HCT116 (cell line): Measurements from ENCODE around the gene AFAP1L2. TPM values are rescaled to one million over a fixed set of nuclear protein-coding genes. Genes with fewer than 3 reads are reported as not detected.

Source experiments
- ATAC-seq: fragments of 200-7000 bp; cut with Tn5 transposase; 2 replicates; pipeline ENCODE4 v1.9.1; 2020; ENCODE audit warnings: mild to moderate bottlenecking, moderate library complexity
- BruUV-seq: library from RNA; stranded (reverse); fragments of 400-500 nt; replicated peaks from 2 replicates; lab custom pipeline; 2021; lab: Mats Ljungman, UMichigan
- CTCF ChIA-PET: fragments of 300-600 bp; sonication (Branson Sonifier 250); formaldehyde crosslinking; loops from one replicate; lab custom pipeline; 2021; ENCODE audit warnings: antibody characterized with exemption; lab: Charles Lee
- POLR2A ChIA-PET: fragments of 300-600, 350-600 bp; sonication (Branson Sonifier 250); formaldehyde crosslinking; loops from one replicate; lab custom pipeline; 2021; ENCODE audit warnings: antibody characterized with exemption; lab: Charles Lee
- RAD21 ChIA-PET, 2 experiments: fragments of 300-600 bp; sonication (Branson Sonifier 250); formaldehyde crosslinking; loops; one replicate each; lab custom pipeline; 2023; ENCODE audit warnings: low total read pairs in 2 of 2; ENCODE audit not compliant: uncharacterized antibody in 2 of 2, unreplicated experiment in 2 of 2, low non-redundant PET in 1 of 2; lab: Charles Lee
- DNase-seq: peaks from one replicate; pipeline ENCODE4 v3.0.0-alpha.2; 2010; ENCODE audit warnings: low read depth, low spot score
- H2AFZ ChIP-seq: fragments of 200-600 bp; shearing (Covaris generic), sonication (generic); 2 replicates; pipeline ENCODE4 v1.6.1; 2017; ENCODE audit warnings: low read depth, mixed run types, mixed read lengths, antibody characterized with exemption, low read length; ENCODE audit not compliant: poor library complexity, severe bottlenecking
- H3K27ac ChIP-seq: 2 replicates; pipeline ENCODE4 v1.5.1; 2012; ENCODE audit warnings: low read depth, low read length
- H3K27me3 ChIP-seq: fragments of 200-600 bp; sonication (generic); 2 replicates; pipeline ENCODE4 v1.6.1; 2016; ENCODE audit warnings: mixed run types, low read length, mixed read lengths; ENCODE audit not compliant: insufficient read depth
- H3K36me3 ChIP-seq, 2 experiments: fragments of 200-500 bp in 1 of 2; fragments of 200-600 bp in 1 of 2; sonication (Bioruptor generic) in 1 of 2; sonication (generic) in 1 of 2; 2 replicates each; pipeline versions ENCODE4 v1.5.1 to v1.6.1; 2014 to 2016; ENCODE audit warnings: low read length in 2 of 2, inconsistent platforms in 1 of 2, mixed read lengths in 1 of 2, mixed run types in 1 of 2; ENCODE audit not compliant: insufficient read depth in 2 of 2, control insufficient read depth in 1 of 2
- H3K4me1 ChIP-seq, 2 experiments: fragments of 200-600 bp in 1 of 2; sonication (generic) in 1 of 2; 2 replicates each; pipeline versions ENCODE4 v1.5.1 to v1.6.1; 2012 to 2017; ENCODE audit warnings: low read length in 2 of 2, inconsistent platforms in 1 of 2, mild to moderate bottlenecking in 1 of 2, mixed read lengths in 1 of 2, mixed run types in 1 of 2, moderate library complexity in 1 of 2; ENCODE audit not compliant: insufficient read depth in 2 of 2, control insufficient read depth in 1 of 2
- H3K4me2 ChIP-seq: fragments of 200-600 bp; sonication (generic); 2 replicates; pipeline ENCODE4 v1.6.1; 2017; ENCODE audit warnings: mixed run types, low read length, mixed read lengths
- H3K4me3 ChIP-seq, 2 experiments: fragments of 200-600 bp in 1 of 2; sonication (generic) in 1 of 2; replicated peaks in 1 of 2; 2 replicates each; pipeline ENCODE4 v1.5.1; 2011 to 2016; ENCODE audit warnings: low read length in 2 of 2, control low read depth in 1 of 2, low read depth in 1 of 2, mild to moderate bottlenecking in 1 of 2, mixed read lengths in 1 of 2, mixed run types in 1 of 2
- H3K79me2 ChIP-seq: fragments of 200-600 bp; sonication (generic); 2 replicates; pipeline ENCODE4 v1.6.1; 2017; ENCODE audit warnings: mild to moderate bottlenecking, mixed run types, low read length, moderate library complexity, mixed read lengths; ENCODE audit not compliant: insufficient read depth
- H3K9ac ChIP-seq: fragments of 200-600 bp; sonication (generic); 2 replicates; pipeline ENCODE4 v1.6.1; 2016; ENCODE audit warnings: low read length, mixed read lengths
- H3K9me2 ChIP-seq: fragments of 200-600 bp; sonication (generic), shearing (Covaris generic); 2 replicates; pipeline ENCODE4 v1.6.1; 2017; ENCODE audit warnings: mixed run types, mild to moderate bottlenecking, moderate library complexity; ENCODE audit not compliant: insufficient read depth
- H3K9me3 ChIP-seq, 2 experiments: fragments of 200-500 bp in 1 of 2; fragments of 200-600 bp in 1 of 2; sonication (Bioruptor generic) in 1 of 2; sonication (generic) in 1 of 2; 2 replicates each; pipeline ENCODE4 v1.6.1; 2014 to 2017; ENCODE audit warnings: low read length in 2 of 2, mixed read lengths in 2 of 2, inconsistent platforms in 1 of 2, low read depth in 1 of 2, mild to moderate bottlenecking in 1 of 2, mixed run types in 1 of 2, moderate library complexity in 1 of 2; ENCODE audit not compliant: control insufficient read depth in 1 of 2, insufficient read depth in 1 of 2
- H4K20me1 ChIP-seq: fragments of 200-600 bp; sonication (generic), shearing (Covaris generic); 2 replicates; pipeline ENCODE4 v1.6.1; 2017; ENCODE audit warnings: mixed run types, mild to moderate bottlenecking, moderate library complexity; ENCODE audit not compliant: insufficient read depth
- CBX3 ChIP-seq: IDR thresholded peaks from 2 replicates; pipeline ENCODE4 v1.6.1; 2012; ENCODE audit warnings: low read depth
- CEBPB ChIP-seq: IDR thresholded peaks from 2 replicates; pipeline ENCODE4 v1.6.1; 2012; ENCODE audit warnings: low read depth
- EZH2 ChIP-seq: fragments of 200-600 bp; sonication (generic); IDR thresholded peaks from 2 replicates; pipeline ENCODE4 v1.6.1; 2017; ENCODE audit warnings: antibody characterized with exemption, mixed run types
- POLR2A ChIP-seq: IDR thresholded peaks from 2 replicates; pipeline ENCODE4 v1.7.0; 2011; ENCODE audit warnings: borderline replicate concordance; ENCODE audit not compliant: insufficient read depth, insufficient read length; ENCODE audit errors: extremely low read depth
- POLR2AphosphoS5 ChIP-seq: IDR thresholded peaks from 2 replicates; pipeline ENCODE4 v1.6.1; 2011; ENCODE audit warnings: mild to moderate bottlenecking, low read depth, low read length, moderate library complexity
- RAD21 ChIP-seq: IDR thresholded peaks from 2 replicates; pipeline ENCODE4 v1.6.1; 2012; ENCODE audit warnings: low read depth, mild to moderate bottlenecking
- SRF ChIP-seq: IDR thresholded peaks from 2 replicates; pipeline ENCODE4 v1.6.1; 2012; ENCODE audit warnings: low read depth
- TCF7L2 ChIP-seq: IDR thresholded peaks from 2 replicates; pipeline ENCODE4 v1.7.0; 2011; ENCODE audit warnings: borderline replicate concordance, inconsistent platforms; ENCODE audit not compliant: insufficient read depth, insufficient read length; ENCODE audit errors: extremely low read depth
- YY1 ChIP-seq: IDR thresholded peaks from 2 replicates; pipeline ENCODE4 v1.6.1; 2011; ENCODE audit warnings: low read length, low read depth, moderate library complexity, mild to moderate bottlenecking; ENCODE audit not compliant: insufficient replicate concordance; ENCODE audit errors: extremely low read depth
- ZNF274 ChIP-seq: fragments of 200-500 bp; sonication (Bioruptor generic); IDR thresholded peaks from 2 replicates; pipeline ENCODE4 v1.6.1; 2014; ENCODE audit warnings: mild to moderate bottlenecking, low read depth, low read length, inconsistent platforms
- intact Hi-C: fragments of 100-400 bp; cut with micrococcal nuclease; formaldehyde crosslinking; loops from 2 replicates; pipeline ENCODE4 v1.10.0; 2022
- total RNA-seq: library from RNA; stranded (reverse); gene quantifications from one replicate; pipeline ENCODE4 v1.2.1, GENCODE V29; 2021; ENCODE audit not compliant: unreplicated experiment
- TF ChIP-seq, protein P1 (sequence below), 3 experiments: fragments of 200-600 bp in 1 of 3; sonication (generic) in 1 of 3; IDR thresholded peaks in 2 of 3; conservative IDR thresholded peaks in 1 of 3; 2 replicates each; pipeline ENCODE4 v1.5.1; 2012 to 2017; ENCODE audit warnings: low read depth in 2 of 3, low read length in 2 of 3, antibody characterized with exemption in 1 of 3, borderline replicate concordance in 1 of 3, control low read depth in 1 of 3, mild to moderate bottlenecking in 1 of 3, mixed read lengths in 1 of 3, mixed run types in 1 of 3, moderate library complexity in 1 of 3; ENCODE audit not compliant: insufficient read depth in 1 of 3
- TF ChIP-seq, protein P2 (sequence below): IDR thresholded peaks from 2 replicates; pipeline ENCODE4 v1.6.1; 2011; ENCODE audit warnings: mild to moderate bottlenecking, low read length, moderate library complexity; ENCODE audit not compliant: insufficient replicate concordance; ENCODE audit errors: extremely low read depth
- TF ChIP-seq, protein P3 (sequence below): IDR thresholded peaks from 2 replicates; pipeline ENCODE4 v1.6.1; 2012

AFAP1L2 gene
- total RNA-seq, 1 experiment from 2014 or later: 0.93 TPM

DNA sequence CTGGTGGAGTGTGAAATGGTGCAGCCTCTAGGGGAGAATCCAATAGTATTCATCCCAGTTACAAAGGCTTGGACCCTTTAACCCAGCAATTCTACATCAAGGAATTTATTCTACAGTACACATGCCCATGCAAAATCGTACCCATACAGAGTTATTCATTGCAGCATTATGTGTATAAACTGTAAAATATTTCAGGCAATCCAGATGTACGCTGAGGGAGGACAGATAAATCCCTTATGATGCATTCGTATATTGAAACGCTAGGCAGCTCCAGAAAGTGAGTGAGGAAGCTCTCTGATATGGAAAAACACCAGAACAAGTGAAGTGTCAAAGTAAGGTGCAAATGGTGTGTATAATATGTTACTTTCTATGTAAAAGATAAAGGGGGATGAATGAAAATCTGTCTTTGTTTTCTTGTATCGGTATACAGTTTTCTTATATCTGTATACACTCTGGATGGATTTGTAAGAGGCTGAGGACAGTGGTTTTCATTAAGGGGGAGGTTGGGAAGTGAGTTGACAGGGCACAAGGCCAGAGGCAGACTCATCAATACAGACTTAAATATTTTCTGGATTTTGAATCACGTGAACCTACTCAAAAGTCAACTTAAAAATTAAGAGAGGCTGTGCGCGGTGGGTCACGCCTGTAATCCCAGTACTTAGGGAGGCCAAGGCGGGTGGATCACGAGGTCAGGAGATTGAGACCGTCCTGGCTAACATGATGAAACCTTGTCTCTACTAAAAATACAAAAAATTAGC is 148.1 kb downstream of the AFAP1L2 start:
- Histone ChIP-seq H3K79me2 (no peaks in the 10 kb centered on the region), H3K4me2 (no peak overlapping the region), H3K4me1 (no peaks in the 10 kb centered on the region), H3K4me3 (no peak overlapping the region), H3K9me2 (no peaks in the 10 kb centered on the region), H4K20me1 (no peaks in the 10 kb centered on the region), H3K9ac (no peak overlapping the region), H3K9me3 (no peaks in the 10 kb centered on the region), H2AFZ (no peak overlapping the region), H3K27ac (no peak overlapping the region), H3K36me3 (no peaks in the 10 kb centered on the region), H3K27me3 (no peaks in the 10 kb centered on the region)
- TF ChIP-seq CBX3 (no peak), RAD21 (no peak), TCF7L2 (no peak), ZNF274 (no peak), POLR2A (no peak), YY1 (no peak), EZH2 (no peak), CEBPB (no peak), POLR2AphosphoS5 (no peak), SRF (no peak)
- TF ChIP-seq, protein P1, sequence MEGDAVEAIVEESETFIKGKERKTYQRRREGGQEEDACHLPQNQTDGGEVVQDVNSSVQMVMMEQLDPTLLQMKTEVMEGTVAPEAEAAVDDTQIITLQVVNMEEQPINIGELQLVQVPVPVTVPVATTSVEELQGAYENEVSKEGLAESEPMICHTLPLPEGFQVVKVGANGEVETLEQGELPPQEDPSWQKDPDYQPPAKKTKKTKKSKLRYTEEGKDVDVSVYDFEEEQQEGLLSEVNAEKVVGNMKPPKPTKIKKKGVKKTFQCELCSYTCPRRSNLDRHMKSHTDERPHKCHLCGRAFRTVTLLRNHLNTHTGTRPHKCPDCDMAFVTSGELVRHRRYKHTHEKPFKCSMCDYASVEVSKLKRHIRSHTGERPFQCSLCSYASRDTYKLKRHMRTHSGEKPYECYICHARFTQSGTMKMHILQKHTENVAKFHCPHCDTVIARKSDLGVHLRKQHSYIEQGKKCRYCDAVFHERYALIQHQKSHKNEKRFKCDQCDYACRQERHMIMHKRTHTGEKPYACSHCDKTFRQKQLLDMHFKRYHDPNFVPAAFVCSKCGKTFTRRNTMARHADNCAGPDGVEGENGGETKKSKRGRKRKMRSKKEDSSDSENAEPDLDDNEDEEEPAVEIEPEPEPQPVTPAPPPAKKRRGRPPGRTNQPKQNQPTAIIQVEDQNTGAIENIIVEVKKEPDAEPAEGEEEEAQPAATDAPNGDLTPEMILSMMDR (IDR thresholded peaks at IDR 0.05 in 2 of 3, conservative IDR thresholded peaks at IDR 0.05 in 1 of 3; ENCODE audit: borderline replicate concordance in 1 of 3, insufficient read depth in 1 of 3, low read depth in 2 of 3, low read length in 2 of 3): no peak
- TF ChIP-seq, protein P2, sequence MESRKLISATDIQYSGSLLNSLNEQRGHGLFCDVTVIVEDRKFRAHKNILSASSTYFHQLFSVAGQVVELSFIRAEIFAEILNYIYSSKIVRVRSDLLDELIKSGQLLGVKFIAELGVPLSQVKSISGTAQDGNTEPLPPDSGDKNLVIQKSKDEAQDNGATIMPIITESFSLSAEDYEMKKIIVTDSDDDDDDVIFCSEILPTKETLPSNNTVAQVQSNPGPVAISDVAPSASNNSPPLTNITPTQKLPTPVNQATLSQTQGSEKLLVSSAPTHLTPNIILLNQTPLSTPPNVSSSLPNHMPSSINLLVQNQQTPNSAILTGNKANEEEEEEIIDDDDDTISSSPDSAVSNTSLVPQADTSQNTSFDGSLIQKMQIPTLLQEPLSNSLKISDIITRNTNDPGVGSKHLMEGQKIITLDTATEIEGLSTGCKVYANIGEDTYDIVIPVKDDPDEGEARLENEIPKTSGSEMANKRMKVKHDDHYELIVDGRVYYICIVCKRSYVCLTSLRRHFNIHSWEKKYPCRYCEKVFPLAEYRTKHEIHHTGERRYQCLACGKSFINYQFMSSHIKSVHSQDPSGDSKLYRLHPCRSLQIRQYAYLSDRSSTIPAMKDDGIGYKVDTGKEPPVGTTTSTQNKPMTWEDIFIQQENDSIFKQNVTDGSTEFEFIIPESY: no peak
- TF ChIP-seq, protein P3, sequence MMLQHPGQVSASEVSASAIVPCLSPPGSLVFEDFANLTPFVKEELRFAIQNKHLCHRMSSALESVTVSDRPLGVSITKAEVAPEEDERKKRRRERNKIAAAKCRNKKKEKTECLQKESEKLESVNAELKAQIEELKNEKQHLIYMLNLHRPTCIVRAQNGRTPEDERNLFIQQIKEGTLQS: no peak
- no peak for ATAC-seq
- BruUV-seq: no TSS peak
- no peak for DNase-seq
- CTCF ChIA-PET: no interaction called here
- POLR2A ChIA-PET: no interaction called here
- RAD21 ChIA-PET: no interaction called here
- intact Hi-C loops: no loop called here
